Dermis lymphatic vessel endothelial cell (primary cell): ENCODE results near the gene GTPBP8. TPM values are rescaled to one million over a fixed set of nuclear protein-coding genes. Genes with fewer than 3 reads are reported as not detected.

Source experiments
- total RNA-seq: library from RNA; depleted of rRNA; stranded (reverse); fragments of >200 nt; gene quantifications from 2 replicates; pipeline ENCODE4 v1.2.1, GENCODE V29; 2014

The GTPBP8 gene
- total RNA-seq, result 21.3 and 29.7 TPM in 2 replicates

DNA sequence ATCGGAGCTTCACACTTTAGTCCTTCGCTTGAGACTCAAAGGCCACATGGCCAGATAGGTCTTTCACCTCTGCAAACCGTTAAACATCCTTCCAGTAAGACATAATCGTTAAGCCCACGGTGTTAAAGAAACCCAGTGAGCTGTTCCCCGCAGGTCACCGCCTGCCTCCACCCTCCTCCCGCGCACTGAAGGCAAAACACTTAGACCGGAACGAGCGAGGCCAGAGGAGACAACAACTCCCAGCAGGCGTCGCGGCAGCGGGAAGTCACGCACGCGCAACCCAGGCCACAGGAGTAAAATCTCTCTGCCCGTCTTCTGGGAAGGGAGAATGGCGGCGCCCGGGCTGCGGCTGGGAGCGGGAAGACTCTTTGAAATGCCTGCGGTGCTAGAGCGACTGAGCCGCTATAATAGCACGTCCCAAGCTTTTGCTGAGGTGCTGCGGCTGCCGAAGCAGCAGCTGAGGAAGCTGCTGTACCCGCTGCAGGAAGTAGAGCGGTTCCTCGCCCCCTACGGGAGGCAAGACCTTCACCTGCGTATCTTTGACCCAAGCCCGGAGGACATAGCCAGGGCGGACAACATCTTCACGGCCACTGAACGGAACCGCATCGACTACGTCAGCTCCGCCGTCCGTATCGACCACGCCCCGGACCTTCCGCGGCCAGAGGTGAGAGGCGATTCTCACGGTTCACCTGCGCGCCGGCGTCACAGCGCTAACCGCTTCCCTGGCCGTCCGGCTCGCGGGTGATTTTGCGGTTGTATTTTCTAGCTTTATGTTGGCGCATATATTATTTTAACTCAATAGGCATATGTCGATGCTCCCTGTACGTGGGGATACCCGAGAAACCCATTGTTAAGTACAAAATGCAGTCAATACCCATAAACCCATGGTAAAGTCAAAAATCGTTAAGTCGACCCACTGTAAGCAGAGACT is at the start of gene GTPBP8:
TSS of gene GTPBP8 (plus strand) at position 313 of the 931 bp plus-strand sequence. CDS start at position 329, 16 bp downstream.

GRCh38 chr3:112974894-112975293 is 15.9 kb upstream of the GTPBP8 start, which contains the start of gene CD200R1:
Gene CD200R1, minus strand, starts transcription at chr3:112975103. Its CDS starts 246 bp downstream, at chr3:112974857.

Other genes starting within 250 kb of the GTPBP8 start
- not detected in 2 replicates for gene CD200R1L, start 144.1 kb upstream of the GTPBP8 start, total RNA-seq
- not detected in 2 replicates for gene CD200R1, start 15.9 kb upstream of the GTPBP8 start, total RNA-seq
- under 0.01 TPM in 1 of 2 replicates, not detected in the other for gene BOC, start 220.6 kb downstream of the GTPBP8 start, total RNA-seq